ENCODE data around the gene ENPP5.

DNA sequence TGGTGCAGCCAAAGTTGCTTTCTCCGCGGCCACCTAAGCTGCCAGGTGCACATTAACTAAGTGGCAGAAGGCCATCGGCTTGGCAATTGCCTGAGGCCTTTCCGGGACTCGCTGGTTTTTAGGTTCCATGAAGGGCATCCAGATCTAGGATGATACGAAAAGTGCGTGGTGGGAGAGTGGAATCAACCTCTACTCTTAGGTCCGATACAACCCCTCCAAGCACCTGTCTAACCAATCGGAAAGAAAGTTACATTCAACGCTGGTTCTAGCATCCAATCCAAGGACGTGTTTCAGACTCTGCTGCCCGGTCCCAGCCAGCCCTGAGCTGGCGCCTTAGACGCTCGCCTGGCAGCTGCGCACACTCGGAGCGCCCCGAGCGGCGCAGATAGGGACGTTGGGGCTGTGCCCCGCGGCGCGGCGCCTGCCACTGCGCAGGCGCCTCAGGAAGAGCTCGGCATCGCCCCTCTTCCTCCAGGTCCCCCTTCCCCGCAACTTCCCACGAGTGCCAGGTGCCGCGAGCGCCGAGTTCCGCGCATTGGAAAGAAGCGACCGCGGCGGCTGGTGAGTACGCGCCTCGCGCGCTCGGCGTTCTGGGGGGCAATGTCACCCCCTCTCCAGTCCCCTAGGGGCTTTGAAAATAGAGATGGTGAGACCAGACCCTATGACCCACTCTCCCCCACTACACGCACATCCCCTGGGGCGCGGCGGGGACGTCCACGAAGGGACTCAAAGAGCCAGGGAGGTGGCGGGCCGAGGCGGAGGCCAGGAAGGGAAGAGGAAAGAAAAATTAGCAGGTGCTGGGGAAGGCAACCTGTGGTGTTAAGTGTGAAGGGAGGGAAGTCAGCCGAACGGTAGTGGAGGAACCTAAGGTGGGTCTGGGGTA lies 40.9 kb downstream of the ENPP5 start, which contains the start of gene ENPP4:
- TF ChIP-seq, protein P1, sequence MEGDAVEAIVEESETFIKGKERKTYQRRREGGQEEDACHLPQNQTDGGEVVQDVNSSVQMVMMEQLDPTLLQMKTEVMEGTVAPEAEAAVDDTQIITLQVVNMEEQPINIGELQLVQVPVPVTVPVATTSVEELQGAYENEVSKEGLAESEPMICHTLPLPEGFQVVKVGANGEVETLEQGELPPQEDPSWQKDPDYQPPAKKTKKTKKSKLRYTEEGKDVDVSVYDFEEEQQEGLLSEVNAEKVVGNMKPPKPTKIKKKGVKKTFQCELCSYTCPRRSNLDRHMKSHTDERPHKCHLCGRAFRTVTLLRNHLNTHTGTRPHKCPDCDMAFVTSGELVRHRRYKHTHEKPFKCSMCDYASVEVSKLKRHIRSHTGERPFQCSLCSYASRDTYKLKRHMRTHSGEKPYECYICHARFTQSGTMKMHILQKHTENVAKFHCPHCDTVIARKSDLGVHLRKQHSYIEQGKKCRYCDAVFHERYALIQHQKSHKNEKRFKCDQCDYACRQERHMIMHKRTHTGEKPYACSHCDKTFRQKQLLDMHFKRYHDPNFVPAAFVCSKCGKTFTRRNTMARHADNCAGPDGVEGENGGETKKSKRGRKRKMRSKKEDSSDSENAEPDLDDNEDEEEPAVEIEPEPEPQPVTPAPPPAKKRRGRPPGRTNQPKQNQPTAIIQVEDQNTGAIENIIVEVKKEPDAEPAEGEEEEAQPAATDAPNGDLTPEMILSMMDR (conservative IDR thresholded peaks at IDR 0.05; ENCODE audit: low read length) = peak; percentile 22; the same call in 1 of the 2 replicates
- TF ChIP-seq EZH2phosphoT487 (IDR thresholded peaks at IDR 0.05; ENCODE audit: borderline replicate concordance, low read depth, low read length) = no peak
